ENCODE data around the gene RAB3IL1.
A peak's percentile ranks its signal among the peaks of the same experiment; 100 is the strongest.

Gene RAB3IL1

GRCh38 chr11:61899146-61899841, 18.1 kb downstream of the RAB3IL1 start (continued):
- TF ChIP-seq ZNF211 (tag by site-specific recombination; IDR thresholded peaks at IDR 0.05; ENCODE audit: low read depth) (no peak), ZNF768 (tag by site-specific recombination; IDR thresholded peaks at IDR 0.05) (no peak), ZNF23 (tag by site-specific recombination; IDR thresholded peaks at IDR 0.05; ENCODE audit: borderline replicate concordance) (no peak)

- ChIA-PET POLR2A (interaction anchor here (0.9 to 2.0 kb wide), 3 partner anchors 49 to 69 kb away, joined by 3 to 7 read pairs (median 3); partner anchors contain the start of gene FTH1), CTCF (interaction anchor here (0.6 to 16.2 kb wide), 44 partner anchors 9 to 409 kb away, joined by 3 to 329 read pairs (median 8); partner anchors contain the start of genes BEST1, FEN1, FTH1 and RAB3IL1)
- H3K36me3 ChIP-seq (ENCODE audit: control insufficient read depth in 2 of 2, insufficient read depth in 1 of 2, low read length in 2 of 2): no peaks in the 10 kb centered on the region
- H3K4me1 ChIP-seq (ENCODE audit: control insufficient read depth, insufficient read depth, low read length): no peaks in the 10 kb centered on the region
- TF ChIP-seq BCL6B (tag by site-specific recombination; IDR thresholded peaks at IDR 0.05) (no peak), ZNF580 (tag by site-specific recombination; IDR thresholded peaks at IDR 0.05) (no peak), REST (tag by site-specific recombination; IDR thresholded peaks at IDR 0.05) (no peak), ZNF341 (tag by site-specific recombination; IDR thresholded peaks at IDR 0.05; ENCODE audit: low read depth) (no peak), ZFP3 (tag by site-specific recombination; IDR thresholded peaks at IDR 0.05; ENCODE audit: low read depth) (no peak), ZSCAN30 (tag by site-specific recombination; IDR thresholded peaks at IDR 0.05) (no peak), ZNF600 (tag by site-specific recombination; IDR thresholded peaks at IDR 0.05) (no peak), ZBTB17 (tag by site-specific recombination; IDR thresholded peaks at IDR 0.05) (no peak), KLF1 (tag by site-specific recombination; IDR thresholded peaks at IDR 0.05) (no peak)
- no peak overlapping the region for H3K27ac ChIP-seq (ENCODE audit: extremely low read depth, low read depth, low read length)
- no peak overlapping the region for H3K4me3 ChIP-seq (ENCODE audit: low read depth, low read length)
- H3K9me3 ChIP-seq (ENCODE audit: control insufficient read depth, insufficient read depth, low read depth, low read length): no peaks in the 10 kb centered on the region
Observed at GRCh38 chr11:61898247-61898582, 19.2 kb downstream of the RAB3IL1 start.

- POLR2A ChIA-PET: interaction anchor here (0.9 to 2.0 kb wide), 3 partner anchors 50 to 70 kb away, joined by 3 to 7 read pairs (median 3); partner anchors contain the start of gene FTH1
- TF ChIP-seq ZBTB48 (tag by site-specific recombination; IDR thresholded peaks at IDR 0.05) (peak; percentile 51; the same call in 1 of the 2 replicates), ZBTB49 (tag by site-specific recombination; IDR thresholded peaks at IDR 0.05; ENCODE audit: low read depth) (no peak), ZFHX2 (tag by site-specific recombination; conservative IDR thresholded peaks at IDR 0.05) (peak; percentile 97), PATZ1 (tag by site-specific recombination; IDR thresholded peaks at IDR 0.05) (0 out of 2 replicates have a peak, but pooled peaks have one; percentile 30), ZNF654 (tag by site-specific recombination; IDR thresholded peaks at IDR 0.05; ENCODE audit: low read depth) (peak; percentile 59), EGR2 (tag by site-specific recombination; IDR thresholded peaks at IDR 0.05; ENCODE audit: low read depth) (peak; percentile 90)
Observed at GRCh38 chr11:61897387-61898246, 19.7 kb downstream of the RAB3IL1 start.

More at GRCh38 chr11:61897387-61898246, 19.7 kb downstream of the RAB3IL1 start:
- H3K4me1 ChIP-seq (ENCODE audit: control insufficient read depth, insufficient read depth, low read length): no peaks in the 10 kb centered on the region
- no peaks in the 10 kb centered on the region for H3K36me3 ChIP-seq (ENCODE audit: control insufficient read depth in 2 of 2, insufficient read depth in 1 of 2, low read length in 2 of 2)
- no peaks in the 10 kb centered on the region for H3K9me3 ChIP-seq (ENCODE audit: control insufficient read depth, insufficient read depth, low read depth, low read length)
- CTCF ChIA-PET: interaction anchor here (0.5 to 16.2 kb wide), 40 partner anchors 9 to 944 kb away, joined by 3 to 329 read pairs (median 8); partner anchors contain the start of genes BEST1, FEN1, FTH1 and TMEM258
- H3K4me3 ChIP-seq (ENCODE audit: low read depth, low read length): no peak overlapping the region
- H3K27ac ChIP-seq (ENCODE audit: extremely low read depth, low read depth, low read length): no peak overlapping the region
